BJ (cell line): Measurements from ENCODE around the gene COL23A1. TPM values are rescaled to one million over a fixed set of nuclear protein-coding genes. Genes with fewer than 3 reads are reported as not detected.

Experiments
- CTCF ChIA-PET: fragments of 350-600 bp; formaldehyde crosslinking; extraction: SDS; loops from one replicate; lab custom pipeline; 2021; ENCODE audit warnings: antibody characterized with exemption, inconsistent platforms; lab: Yijun Ruan, JAX
- POLR2A ChIA-PET: fragments of 300-600 bp; sonication (Branson Sonifier 250); formaldehyde crosslinking; extraction: SDS; loops from one replicate; lab custom pipeline; 2021; ENCODE audit warnings: antibody characterized with exemption; lab: Charles Lee
- DNase-seq: peaks from one replicate; pipeline ENCODE4 v3.0.0-alpha.2; 2011; ENCODE audit warnings: low read depth
- H3K27me3 ChIP-seq: 2 replicates; pipeline ENCODE4 v1.6.0; 2011; ENCODE audit warnings: low read length; ENCODE audit not compliant: control insufficient read depth, insufficient read depth
- H3K36me3 ChIP-seq: 2 replicates; pipeline ENCODE4 v1.5.1; 2011; ENCODE audit warnings: low read length; ENCODE audit not compliant: control insufficient read depth, insufficient read depth
- H3K4me3 ChIP-seq: 2 replicates; pipeline ENCODE4 v1.5.1; 2011; ENCODE audit warnings: low read depth, mild to moderate bottlenecking, control low read depth, low read length
- polyA plus RNA-seq: library from polyadenylated mRNA; depleted of rRNA; stranded (reverse); fragments of >200 nt; gene quantifications from 2 replicates; pipeline ENCODE4 v1.2.3, GENCODE V29; 2011
- TF ChIP-seq, protein P1 (sequence below): IDR thresholded peaks from 2 replicates; pipeline ENCODE4 v1.5.1; 2011; ENCODE audit warnings: low read depth, mild to moderate bottlenecking, control low read depth, inconsistent platforms, low read length, moderate library complexity; ENCODE audit not compliant: insufficient read depth

Gene COL23A1
- polyA plus RNA-seq, 1 experiment = not detected

GRCh38 chr5:178325311-178325678, 264.9 kb downstream of the COL23A1 start:
- Histone ChIP-seq H3K36me3 (no peaks in the 10 kb centered on the region), H3K4me3 (no peak overlapping the region), H3K27me3 (no peaks in the 10 kb centered on the region)
- TF ChIP-seq, protein P1, sequence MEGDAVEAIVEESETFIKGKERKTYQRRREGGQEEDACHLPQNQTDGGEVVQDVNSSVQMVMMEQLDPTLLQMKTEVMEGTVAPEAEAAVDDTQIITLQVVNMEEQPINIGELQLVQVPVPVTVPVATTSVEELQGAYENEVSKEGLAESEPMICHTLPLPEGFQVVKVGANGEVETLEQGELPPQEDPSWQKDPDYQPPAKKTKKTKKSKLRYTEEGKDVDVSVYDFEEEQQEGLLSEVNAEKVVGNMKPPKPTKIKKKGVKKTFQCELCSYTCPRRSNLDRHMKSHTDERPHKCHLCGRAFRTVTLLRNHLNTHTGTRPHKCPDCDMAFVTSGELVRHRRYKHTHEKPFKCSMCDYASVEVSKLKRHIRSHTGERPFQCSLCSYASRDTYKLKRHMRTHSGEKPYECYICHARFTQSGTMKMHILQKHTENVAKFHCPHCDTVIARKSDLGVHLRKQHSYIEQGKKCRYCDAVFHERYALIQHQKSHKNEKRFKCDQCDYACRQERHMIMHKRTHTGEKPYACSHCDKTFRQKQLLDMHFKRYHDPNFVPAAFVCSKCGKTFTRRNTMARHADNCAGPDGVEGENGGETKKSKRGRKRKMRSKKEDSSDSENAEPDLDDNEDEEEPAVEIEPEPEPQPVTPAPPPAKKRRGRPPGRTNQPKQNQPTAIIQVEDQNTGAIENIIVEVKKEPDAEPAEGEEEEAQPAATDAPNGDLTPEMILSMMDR = no peak
- ChIA-PET CTCF (no interaction called here), POLR2A (no interaction called here)
- no peak for DNase-seq

GRCh38 chr5:178324481-178325310, 265.5 kb downstream of the COL23A1 start:
- ChIA-PET POLR2A (no interaction called here), CTCF (no interaction called here)
- H3K27me3 ChIP-seq = no peaks in the 10 kb centered on the region
- no peak overlapping the region for H3K4me3 ChIP-seq
- DNase-seq = no peak
- TF ChIP-seq, protein P1 = no peak
- H3K36me3 ChIP-seq = no peaks in the 10 kb centered on the region

DNA sequence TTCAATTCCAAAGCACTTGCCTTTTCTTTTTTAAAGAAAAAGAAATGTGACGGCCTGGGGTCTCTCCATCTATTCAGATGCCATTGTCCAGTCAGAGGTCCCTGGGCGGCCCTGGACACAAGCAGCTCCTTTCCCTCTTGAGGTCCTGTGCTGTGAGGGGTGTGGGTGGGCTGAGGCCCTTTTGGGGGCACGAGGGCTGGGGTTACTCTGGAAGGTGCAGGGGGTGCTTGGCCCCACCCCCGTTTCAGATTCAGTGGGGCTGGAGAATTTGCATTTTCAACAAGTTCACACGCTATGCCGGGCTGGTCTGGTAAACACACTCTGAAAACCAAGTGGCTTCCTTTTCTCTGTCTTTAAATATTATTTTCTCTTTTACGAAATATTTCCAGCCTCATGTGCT, 266.2 kb downstream of the COL23A1 start:
- CTCF ChIA-PET = no interaction called here
- POLR2A ChIA-PET = no interaction called here
- no peak for DNase-seq
- H3K27me3 ChIP-seq = no peaks in the 10 kb centered on the region
- no peaks in the 10 kb centered on the region for H3K36me3 ChIP-seq
- H3K4me3 ChIP-seq = no peak overlapping the region
- TF ChIP-seq, protein P1 = no peak

DNA sequence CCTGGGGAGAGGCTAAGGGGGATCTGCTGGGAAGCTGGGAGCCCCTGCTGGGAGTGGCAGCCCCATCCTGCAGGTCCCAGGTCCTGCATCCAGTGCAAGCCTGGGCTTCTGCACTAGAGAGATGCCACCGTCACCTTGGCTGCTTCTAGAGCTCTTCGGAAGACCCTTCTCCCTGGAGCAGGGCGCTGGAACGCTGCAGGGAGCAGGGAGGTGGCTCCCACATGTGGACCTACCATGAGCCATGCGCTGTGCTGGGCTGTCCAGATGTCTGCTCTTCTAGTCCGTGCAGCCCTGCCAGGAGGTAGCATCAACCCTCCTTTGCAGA, 266.7 kb downstream of the COL23A1 start:
- TF ChIP-seq, protein P1 = no peak
- Histone ChIP-seq H3K27me3 (no peaks in the 10 kb centered on the region), H3K36me3 (no peaks in the 10 kb centered on the region), H3K4me3 (no peak overlapping the region)
- no peak for DNase-seq
- POLR2A ChIA-PET = no interaction called here
- CTCF ChIA-PET = no interaction called here

- TF ChIP-seq, protein P1 = no peak
- ChIA-PET CTCF (no interaction called here), POLR2A (no interaction called here)
- no peak overlapping the region for H3K4me3 ChIP-seq
- DNase-seq = no peak
- no peaks in the 10 kb centered on the region for H3K36me3 ChIP-seq
- H3K27me3 ChIP-seq = no peaks in the 10 kb centered on the region
These were observed 267.3 kb downstream of the COL23A1 start for GRCh38 chr5:178322736-178323540.
